GM18508 (cell line): Measurements from ENCODE around the gene HOXA3.

Experiments
- ATAC-seq: cut with Tn5 transposase; IDR thresholded peaks from one replicate; pipeline ENCODE4 v1.9.1; 2021; ENCODE audit warnings: moderate number of reproducible peaks; ENCODE audit not compliant: insufficient read depth, unreplicated experiment

HOXA3 gene

GRCh38 chr7:27095050-27095896 is 57.1 kb downstream of the HOXA3 start:
- ATAC-seq = no peak

GRCh38 chr7:27094304-27095049 is 57.9 kb downstream of the HOXA3 start:
- ATAC-seq = no peak

GRCh38 chr7:27093184-27093895 is 59.0 kb downstream of the HOXA3 start:
- no peak for ATAC-seq

- ATAC-seq = no peak
Measured at GRCh38 chr7:27092819-27093110, 59.6 kb downstream of the HOXA3 start.

GRCh38 chr7:27091941-27092818 is 60.2 kb downstream of the HOXA3 start:
- ATAC-seq = no peak

GRCh38 chr7:27091105-27091504 is 61.3 kb downstream of the HOXA3 start:
- no peak for ATAC-seq

DNA sequence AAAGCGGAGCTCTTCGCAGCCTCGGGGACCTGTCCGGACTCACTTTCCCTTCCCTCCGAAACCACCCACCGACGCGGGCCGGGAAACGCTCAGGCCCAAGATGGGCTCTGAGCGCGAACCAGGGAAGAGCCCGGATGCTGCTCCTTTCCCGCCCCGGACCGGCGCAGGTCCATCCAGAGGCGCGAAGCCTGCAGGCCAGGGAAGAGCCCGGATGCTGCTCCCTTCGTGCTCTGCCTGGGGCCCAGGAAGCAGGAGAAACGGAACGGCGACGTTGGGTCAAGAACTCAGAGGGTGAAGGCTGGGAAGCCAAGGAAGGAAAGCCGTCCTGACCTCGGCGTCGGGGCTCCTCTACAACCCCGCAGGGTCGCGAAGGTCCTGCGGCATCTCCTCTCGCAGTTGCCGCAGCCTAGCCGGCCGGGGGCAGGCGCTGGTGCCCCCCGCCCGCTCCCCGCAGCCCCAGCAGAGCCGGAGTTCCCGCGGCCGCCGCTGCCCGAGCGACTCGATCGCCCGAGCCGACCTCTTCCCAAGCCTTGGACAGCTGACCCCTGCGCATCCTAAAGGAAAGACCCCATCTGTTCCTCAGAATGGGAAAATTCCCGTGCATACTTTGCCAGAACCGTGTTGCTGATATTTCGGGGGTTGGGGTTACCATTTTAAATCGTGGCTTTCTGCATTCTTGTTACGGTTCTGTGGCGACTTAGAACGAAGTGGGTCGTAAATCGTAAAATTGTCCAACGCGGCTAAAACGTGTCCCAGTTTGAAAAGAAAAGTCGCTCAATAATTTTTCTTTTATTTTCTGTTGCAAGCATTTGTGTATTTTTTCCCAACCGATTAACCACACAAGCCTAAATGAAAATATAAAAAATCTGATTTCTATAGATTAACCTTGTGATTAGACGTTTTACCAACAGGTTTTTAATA is 64.1 kb downstream of the HOXA3 start:
- no peak for ATAC-seq

DNA sequence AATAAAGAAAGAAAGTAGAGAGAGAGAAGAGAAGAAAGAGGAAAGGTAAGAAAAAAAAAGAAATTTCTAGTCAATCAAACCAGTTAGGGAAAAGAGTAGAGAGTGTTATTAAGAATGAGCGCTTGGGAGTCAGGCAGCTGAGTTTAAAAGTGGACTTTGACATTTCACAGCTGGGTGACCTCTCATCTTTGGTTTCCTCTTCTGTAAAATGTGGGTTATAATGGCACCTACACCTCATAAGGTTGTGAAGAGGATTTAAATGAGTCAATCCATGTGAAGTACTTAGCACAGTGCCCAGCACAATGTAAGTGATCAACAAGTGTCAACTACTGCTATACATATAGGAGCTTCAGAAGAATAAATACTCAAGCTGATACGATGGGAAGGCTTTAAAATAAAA is 68.7 kb downstream of the HOXA3 start:
- ATAC-seq = no peak

DNA sequence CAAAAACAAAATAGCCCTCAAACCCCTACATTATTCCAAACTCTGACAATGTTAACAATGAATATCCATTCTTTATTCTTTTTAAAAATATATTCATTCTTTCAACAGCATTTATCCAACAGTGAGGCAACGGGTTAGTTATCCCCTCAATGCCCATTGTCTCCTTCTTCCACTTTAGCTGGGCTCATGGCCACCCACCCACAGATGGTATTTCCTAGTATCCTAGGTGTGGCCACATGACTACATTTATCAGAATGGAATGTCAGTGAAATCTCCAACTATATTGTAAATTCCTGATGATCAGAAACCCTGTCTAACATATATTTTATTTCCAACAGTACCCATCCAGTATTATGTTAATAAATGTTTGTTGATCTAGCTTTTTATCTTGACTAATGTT is 70.2 kb downstream of the HOXA3 start:
- no peak for ATAC-seq

DNA sequence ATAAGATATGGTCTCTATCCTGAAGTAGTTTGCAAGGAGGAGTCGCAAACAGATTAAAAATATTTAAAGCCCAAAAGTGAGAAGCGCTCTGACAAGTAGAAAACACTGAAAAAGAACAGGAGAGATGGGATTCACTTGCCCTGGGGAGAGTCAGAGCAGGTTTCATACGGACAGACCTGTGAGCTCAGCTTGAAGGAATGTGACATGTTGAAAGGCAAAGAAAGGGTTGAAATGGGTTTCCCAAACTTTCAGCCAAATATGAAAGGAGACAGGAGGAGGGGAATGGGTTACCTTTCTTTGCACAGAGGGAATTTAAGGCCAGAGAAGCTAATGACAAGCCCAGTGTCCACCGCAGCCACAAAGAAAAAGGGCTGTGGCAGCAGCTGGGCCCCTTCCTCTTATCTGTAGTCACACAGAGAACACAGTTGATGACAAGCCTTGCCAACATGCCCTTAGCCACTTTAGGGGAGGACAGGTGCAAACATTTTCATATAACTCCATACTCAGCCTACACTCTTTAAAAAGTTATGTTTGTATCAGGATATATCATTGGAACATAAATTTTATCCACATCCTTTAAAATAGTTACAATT is 71.4 kb downstream of the HOXA3 start:
- no peak for ATAC-seq

DNA sequence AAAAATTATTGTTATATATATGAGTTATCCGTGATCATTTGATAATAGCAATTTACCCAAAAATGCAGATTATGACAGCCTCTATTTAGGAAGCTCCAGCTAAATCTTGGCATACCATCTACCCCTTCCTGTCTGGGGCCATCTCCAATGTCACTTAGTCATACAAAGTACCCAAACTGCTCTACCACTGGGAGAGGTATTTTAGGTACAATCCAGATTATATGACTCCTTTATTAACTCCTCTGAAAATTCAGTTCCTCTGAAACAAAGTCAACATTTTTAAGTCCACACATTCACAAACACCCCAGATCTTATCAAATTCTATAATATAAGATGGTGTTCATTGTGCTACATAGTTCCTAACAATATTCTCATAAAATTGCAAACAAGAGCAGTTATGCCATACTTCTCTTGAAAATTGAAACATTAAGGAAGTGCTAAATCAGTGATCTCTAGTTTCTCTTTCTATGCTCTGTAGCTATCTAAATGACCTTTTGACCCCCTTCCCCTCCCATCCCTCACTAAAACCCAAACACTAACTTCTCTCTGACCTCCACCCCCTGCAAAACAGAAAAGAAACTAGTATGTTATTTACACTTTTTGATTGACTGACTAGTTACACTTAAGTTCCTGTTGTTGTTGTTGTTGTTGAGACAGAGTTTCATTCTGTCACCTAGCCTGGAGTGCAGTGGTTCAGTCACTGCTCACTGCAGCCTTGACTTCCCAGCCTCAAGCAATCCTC is 73.0 kb downstream of the HOXA3 start:
- ATAC-seq = no peak

DNA sequence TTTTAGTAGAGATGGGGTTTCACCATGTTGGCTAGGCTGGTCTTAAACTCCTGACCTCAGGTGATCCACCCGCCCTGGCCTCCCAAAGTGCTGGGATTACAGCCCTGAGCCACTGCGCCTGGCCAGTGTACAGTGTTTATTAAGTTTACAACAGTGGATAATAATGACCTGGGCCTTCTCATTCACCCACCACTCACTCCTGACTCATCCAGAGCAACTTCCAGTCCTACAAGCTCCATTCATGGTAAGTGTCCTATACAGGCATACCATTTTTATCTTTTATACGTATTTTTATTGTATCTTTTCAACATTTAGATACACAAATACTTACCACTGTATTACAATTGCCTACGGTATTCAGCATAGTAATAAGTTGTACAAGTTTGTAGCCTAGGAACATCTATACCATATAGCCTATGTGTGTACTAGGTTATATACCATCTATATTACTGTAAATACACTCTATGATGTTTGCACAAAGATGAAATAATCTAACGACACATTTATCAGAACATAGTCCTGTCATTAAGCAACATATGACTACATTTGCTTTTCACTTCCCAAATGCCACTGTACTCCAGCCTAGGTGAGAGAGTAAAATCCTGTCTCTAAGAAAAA is 73.7 kb downstream of the HOXA3 start:
- no peak for ATAC-seq

- ATAC-seq = no peak
Measured at GRCh38 chr7:27073076-27073475, 79.3 kb downstream of the HOXA3 start.

DNA sequence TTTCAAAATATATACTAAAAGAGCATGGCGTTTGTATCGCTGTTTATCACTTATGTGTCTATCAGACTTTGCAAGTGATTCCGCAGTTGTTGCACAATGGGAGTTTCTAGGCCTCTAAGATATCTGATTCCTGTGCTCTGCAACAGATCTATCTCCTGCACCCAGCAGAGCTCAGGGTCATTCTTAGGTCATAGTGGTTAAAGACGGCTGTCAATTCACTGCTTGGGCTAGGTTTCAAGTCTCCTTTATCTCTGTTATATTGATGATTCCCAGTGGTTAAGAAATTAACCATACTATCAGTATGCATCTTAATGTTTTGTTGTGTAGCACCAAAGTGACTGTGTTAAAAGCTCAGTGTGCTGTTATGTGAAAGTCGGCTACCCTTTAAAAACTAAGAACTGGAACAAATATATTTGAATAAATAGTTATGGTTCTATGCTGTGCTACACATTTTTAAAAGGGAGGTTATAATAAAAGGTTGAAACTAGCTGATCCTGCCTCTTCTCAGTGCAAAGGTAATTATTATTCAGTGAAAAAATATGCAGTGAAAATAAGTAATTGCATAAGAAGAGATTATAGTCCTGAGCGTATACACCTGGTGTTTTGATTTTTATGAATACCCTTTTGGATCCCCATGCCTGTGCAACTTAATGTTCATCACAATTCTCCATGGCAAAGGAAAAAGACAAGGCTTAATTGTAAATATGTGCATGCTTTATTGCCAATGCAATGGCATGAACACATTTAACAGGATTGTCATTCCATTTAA is 80.6 kb downstream of the HOXA3 start:
- ATAC-seq = no peak

- ATAC-seq = no peak
Measured at GRCh38 chr7:27068259-27068658, 84.1 kb downstream of the HOXA3 start.

- ATAC-seq = no peak
Measured at GRCh38 chr7:27066148-27066547, 86.2 kb downstream of the HOXA3 start.

DNA sequence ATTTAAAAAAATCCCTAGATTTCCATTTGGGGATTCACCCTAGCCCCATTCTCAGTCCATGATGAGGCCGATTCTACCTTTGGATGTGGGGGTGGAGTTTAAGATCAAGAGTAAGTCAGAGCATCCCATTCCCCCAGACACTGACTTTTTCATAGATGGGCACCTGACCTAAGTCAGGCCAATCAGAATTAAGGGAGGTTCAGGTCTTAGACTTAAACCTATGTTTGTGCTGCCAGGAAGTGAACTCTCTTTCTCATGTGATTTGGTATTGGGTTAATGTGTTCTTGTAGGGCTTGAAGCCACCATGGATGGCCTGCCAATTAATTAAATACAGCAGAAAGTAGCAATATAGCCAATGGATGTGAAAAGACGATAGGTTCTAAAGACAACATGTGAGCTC is 86.7 kb downstream of the HOXA3 start:
- ATAC-seq = no peak
